Measurements from ENCODE around the gene PTPN22. TPM values are rescaled to one million over a fixed set of nuclear protein-coding genes. Genes with fewer than 3 reads are reported as not detected.

Gene PTPN22
- total RNA-seq: 25.5 and 26.1 TPM in 2 replicates

- Mint-ChIP-seq H3K4me3 (peak within 1 kb of the TSS; percentile 85), H3K27ac (peak within 1 kb of the TSS; percentile 95), H3K27me3 (no peaks in the 10 kb centered on the region), H3K9me3 (no peaks in the 10 kb centered on the region), H3K36me3 (ENCODE audit: low read depth) (peaks cover 8% of the 10 kb centered on the region), H3K4me1 (peaks cover 77% of the 10 kb centered on the region)
- TF ChIP-seq CTCF (IDR thresholded peaks at IDR 0.05): no peak
- ATAC-seq (ENCODE audit: low read depth): peak; percentile 96
- POLR2A ChIA-PET: interaction anchor here (0.6 to 1.5 kb wide), 4 partner anchors 9 to 58 kb away, joined by 3 to 6 read pairs (median 4); partner anchors contain the start of genes AP4B1 and HIPK1
- intact Hi-C loops (cut with micrococcal nuclease): loop anchor here (1.0 kb wide), 5 partner anchors 13 to 59 kb away; partner anchors contain the start of genes AP4B1, HIPK1 and RSBN1
- CTCF ChIA-PET: no interaction called here
- DNase-seq: peak; percentile 39
Observed at GRCh38 chr1:113871597-113872113, at the start of gene PTPN22. TSS of gene PTPN22 (minus strand) at chr1:113871712.

GRCh38 chr1:113918243-113918642 is 46.7 kb upstream of the PTPN22 start:
- no peak overlapping the region for H3K27ac Mint-ChIP-seq

GRCh38 chr1:113917400-113918082 is 46.0 kb upstream of the PTPN22 start:
- DNase-seq (no peak), ATAC-seq (ENCODE audit: low read depth) (no peak)
- Mint-ChIP-seq H3K4me1 (no peaks in the 10 kb centered on the region), H3K9me3 (no peaks in the 10 kb centered on the region), H3K36me3 (ENCODE audit: low read depth) (peaks cover under 1% of the 10 kb centered on the region), H3K27ac (no peak overlapping the region), H3K4me3 (no peak overlapping the region), H3K27me3 (no peaks in the 10 kb centered on the region)
- intact Hi-C loops (cut with micrococcal nuclease): no loop called here
- TF ChIP-seq CTCF (IDR thresholded peaks at IDR 0.05): no peak
- CTCF ChIA-PET: no interaction called here
- POLR2A ChIA-PET: no interaction called here

More at GRCh38 chr1:113918243-113918642, 46.7 kb upstream of the PTPN22 start:
- ATAC-seq (ENCODE audit: low read depth) (no peak), DNase-seq (no peak)
- ChIA-PET POLR2A (no interaction called here), CTCF (no interaction called here)
- Mint-ChIP-seq H3K4me3 (no peak overlapping the region), H3K9me3 (no peaks in the 10 kb centered on the region), H3K27me3 (no peaks in the 10 kb centered on the region), H3K36me3 (ENCODE audit: low read depth) (no peaks in the 10 kb centered on the region), H3K4me1 (no peaks in the 10 kb centered on the region)
- no peak for TF ChIP-seq CTCF (IDR thresholded peaks at IDR 0.05)
- intact Hi-C loops (cut with micrococcal nuclease): no loop called here

GRCh38 chr1:113916974-113917373 is 45.5 kb upstream of the PTPN22 start:
- ChIA-PET POLR2A (no interaction called here), CTCF (no interaction called here)
- TF ChIP-seq CTCF (IDR thresholded peaks at IDR 0.05): no peak
- Mint-ChIP-seq H3K4me1 (no peaks in the 10 kb centered on the region), H3K27ac (no peak overlapping the region), H3K36me3 (ENCODE audit: low read depth) (peaks cover 2% of the 10 kb centered on the region), H3K4me3 (no peak overlapping the region), H3K9me3 (no peaks in the 10 kb centered on the region), H3K27me3 (no peaks in the 10 kb centered on the region)
- DNase-seq (no peak), ATAC-seq (ENCODE audit: low read depth) (no peak)
- intact Hi-C loops (cut with micrococcal nuclease): no loop called here

- POLR2A ChIA-PET: interaction anchor here (1.5 kb wide), 1 partner anchor 15 kb away, joined by 4 read pairs; the partner anchor contains the start of gene HIPK1
- TF ChIP-seq CTCF (IDR thresholded peaks at IDR 0.05): no peak
- DNase-seq (no peak), ATAC-seq (ENCODE audit: low read depth) (no peak)
- Mint-ChIP-seq H3K9me3 (no peaks in the 10 kb centered on the region), H3K4me1 (no peaks in the 10 kb centered on the region), H3K27me3 (no peaks in the 10 kb centered on the region), H3K27ac (no peak overlapping the region), H3K36me3 (ENCODE audit: low read depth) (peaks cover 26% of the 10 kb centered on the region), H3K4me3 (no peak overlapping the region)
- CTCF ChIA-PET: interaction anchor here (1.5 kb wide), 1 partner anchor 78 kb away, joined by 3 read pairs; no protein-coding TSS in a partner anchor
- intact Hi-C loops (cut with micrococcal nuclease): no loop called here
Observed at GRCh38 chr1:113913887-113914664, 42.6 kb upstream of the PTPN22 start.

All from activated B cell treated with CpG ODN at 0.5 μM for 24 hours (primary cell).